Common myeloid progenitor, CD34-positive (primary cell): Measurements from ENCODE around the gene TRIO.
A peak's percentile ranks its signal among the peaks of the same experiment; 100 is the strongest.

ENCODE experiments used
- CTCF ChIA-PET: fragments of 350-600 bp; sonication (Branson Sonifier 250); formaldehyde crosslinking; loops from one replicate; lab custom pipeline; 2021; ENCODE audit warnings: antibody characterized with exemption; lab: Charles Lee
- POLR2A ChIA-PET: fragments of 350-600 bp; sonication (Branson Sonifier 250); formaldehyde crosslinking; loops from one replicate; lab custom pipeline; 2021; ENCODE audit warnings: antibody characterized with exemption; lab: Charles Lee
- DNase-seq, 3 donors: peaks; one replicate each; pipeline versions ENCODE4 v3.0.0 to v3.0.0-alpha.2; 2013
- H3K27ac ChIP-seq, 2 experiments: 1 replicate in 1 of 2; 2 replicates in 1 of 2; pipeline ENCODE4 v1.7.0; 2013; ENCODE audit warnings: inconsistent platforms in 2 of 2, low read length in 2 of 2, mild to moderate bottlenecking in 2 of 2, low read depth in 1 of 2, moderate library complexity in 1 of 2; ENCODE audit not compliant: severe bottlenecking in 2 of 2, insufficient read depth in 1 of 2, poor library complexity in 1 of 2
- H3K27me3 ChIP-seq, 5 experiments: replicated peaks in 2 of 5; 1 replicate in 3 of 5; 2 replicates in 2 of 5; pipeline versions ENCODE4 v1.6.1 to v1.7.0; 2013; ENCODE audit warnings: low read length in 4 of 5, mild to moderate bottlenecking in 2 of 5, moderate library complexity in 2 of 5, inconsistent platforms in 1 of 5; ENCODE audit not compliant: insufficient read depth in 5 of 5, control insufficient read depth in 4 of 5
- H3K36me3 ChIP-seq, 4 experiments: 1 replicate in 2 of 4; 2 replicates in 2 of 4; pipeline versions ENCODE4 v1.6.1 to v1.7.0; 2013; ENCODE audit warnings: low read length in 3 of 4, control low read depth in 1 of 4, mild to moderate bottlenecking in 1 of 4; ENCODE audit not compliant: control insufficient read depth in 4 of 4, insufficient read depth in 4 of 4
- H3K4me1 ChIP-seq, 4 experiments: 1 replicate in 3 of 4; 2 replicates in 1 of 4; pipeline versions ENCODE4 v1.6.1 to v1.7.1; 2013; ENCODE audit warnings: low read length in 3 of 4, mild to moderate bottlenecking in 3 of 4, control low read depth in 1 of 4, inconsistent platforms in 1 of 4, moderate library complexity in 1 of 4; ENCODE audit not compliant: control insufficient read depth in 4 of 4, insufficient read depth in 4 of 4; ENCODE audit errors: control extremely low read depth in 1 of 4
- H3K4me3 ChIP-seq, 7 experiments: 1 replicate in 4 of 7; 2 replicates in 3 of 7; pipeline versions ENCODE4 v1.5.1 to v1.7.0; 2013; ENCODE audit warnings: mild to moderate bottlenecking in 7 of 7, low read length in 6 of 7, moderate library complexity in 6 of 7, inconsistent platforms in 2 of 7, low read depth in 2 of 7, control low read depth in 1 of 7; ENCODE audit not compliant: insufficient read depth in 4 of 7, control insufficient read depth in 1 of 7; ENCODE audit errors: extremely low read depth in 1 of 7
- H3K9me3 ChIP-seq, 5 experiments: 1 replicate in 4 of 5; 2 replicates in 1 of 5; pipeline versions ENCODE4 v1.6.1 to v1.7.1; 2013; ENCODE audit warnings: low read length in 4 of 5, mild to moderate bottlenecking in 2 of 5, inconsistent platforms in 1 of 5, low read depth in 1 of 5, moderate library complexity in 1 of 5; ENCODE audit not compliant: control insufficient read depth in 4 of 5, insufficient read depth in 2 of 5; ENCODE audit errors: control extremely low read depth in 1 of 5
- WGBS: methylation state at CpG from one replicate; pipeline ENCODE4 v1.1.5; 2013; ENCODE audit not compliant: insufficient coverage; 5-methylcytosine and 5-hydroxymethylcytosine counted together

TRIO gene

DNA sequence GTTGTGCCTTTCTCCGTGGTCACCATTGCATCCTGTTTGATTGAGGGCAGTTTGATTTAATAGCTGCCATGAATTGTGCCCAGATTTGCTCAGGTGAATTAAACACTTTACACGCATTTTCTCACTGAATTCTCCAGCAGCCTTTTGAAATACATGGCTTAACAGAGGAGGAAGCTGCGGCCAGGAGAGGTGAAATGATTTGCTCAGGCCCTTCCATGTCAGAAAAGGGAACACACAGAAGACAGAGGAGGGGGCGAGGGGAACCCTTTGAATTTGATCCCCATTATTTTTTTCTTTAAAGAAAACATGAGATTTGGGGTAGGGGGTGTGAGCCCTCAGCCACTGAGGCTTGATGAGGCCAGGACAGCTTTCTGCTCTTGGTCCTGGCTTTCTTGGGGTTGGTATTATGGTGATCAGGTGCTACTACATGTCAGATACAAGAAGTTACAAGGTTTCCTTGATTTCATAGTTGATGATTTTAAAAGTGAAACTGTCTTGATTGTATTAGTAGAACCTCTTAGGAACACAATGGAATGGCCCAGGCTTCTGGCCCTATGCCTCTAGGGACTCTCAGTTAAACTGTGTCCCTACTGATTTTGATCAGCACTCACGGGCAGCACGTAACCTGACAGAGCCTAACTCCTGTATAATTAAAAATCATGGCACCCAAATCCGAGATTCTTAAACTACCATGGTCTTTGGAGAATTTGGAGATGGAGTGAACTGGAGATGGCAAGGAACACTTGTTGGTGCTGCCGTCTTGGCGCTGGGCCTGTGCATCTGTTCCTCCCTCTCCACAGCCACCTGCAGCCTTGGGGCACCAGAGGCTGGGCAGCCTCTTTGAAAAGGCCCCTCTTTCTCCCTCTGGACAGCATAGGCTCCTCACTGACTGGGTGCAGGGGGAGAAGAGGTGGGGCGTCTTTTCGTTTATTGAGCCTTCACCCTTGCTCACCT is 107.9 kb downstream of the TRIO start:
- Histone ChIP-seq H3K27me3 (no peaks in the 10 kb centered on the region), H3K36me3 (peaks cover 0 to 10% (median 0%) of the 10 kb centered on the region in 4 experiments), H3K9me3 (peaks cover 1 to 21% (median 4%) of the 10 kb centered on the region in 5 experiments), H3K4me1 (peaks cover 10 to 24% (median 16%) of the 10 kb centered on the region in 4 experiments), H3K27ac (no peak overlapping the region), H3K4me3 (peak overlapping the region in 1 of 7 experiments; percentile 26)
- ChIA-PET CTCF (interaction anchor here (0.9 to 3.0 kb wide), 5 partner anchors 7 to 109 kb away, joined by 3 to 16 read pairs (median 5); partner anchors contain the start of gene TRIO), POLR2A (no interaction called here)
- 51% methylated on average over 6 of the region's 11 CpGs for WGBS
- peak in 2 of 3 donors; percentile 69 to 78 for DNase-seq

DNA sequence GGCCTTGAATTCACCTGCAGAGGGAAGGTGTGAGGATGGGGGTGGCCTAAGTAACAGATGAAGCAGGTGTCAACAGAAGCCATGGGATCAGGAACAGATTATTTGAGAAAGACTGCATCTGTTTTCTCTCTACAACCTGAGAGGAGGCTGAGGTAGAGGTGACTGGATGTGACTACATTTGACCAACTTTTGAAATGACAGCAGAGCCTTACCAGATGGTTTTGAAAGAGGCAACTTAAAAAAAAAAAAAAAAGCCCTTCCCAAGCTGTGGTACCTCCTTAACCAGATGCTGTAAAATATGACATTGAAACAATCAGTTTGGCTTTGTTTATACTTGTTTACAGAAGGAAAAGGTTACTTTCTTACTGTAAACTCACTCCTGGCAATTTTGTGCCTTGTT is 108.6 kb downstream of the TRIO start:
- H3K9me3 ChIP-seq: peaks cover 1 to 28% (median 5%) of the 10 kb centered on the region in 5 experiments
- ChIA-PET CTCF (interaction anchor here (0.9 kb wide), 1 partner anchor 19 kb away, joined by 3 read pairs; no protein-coding TSS in a partner anchor), POLR2A (no interaction called here)
- H3K27me3 ChIP-seq: no peaks in the 10 kb centered on the region
- no peak overlapping the region for H3K4me3 ChIP-seq
- peaks cover 10 to 24% (median 16%) of the 10 kb centered on the region in 4 experiments for H3K4me1 ChIP-seq
- DNase-seq: no peak
- peaks cover 0 to 13% (median 1%) of the 10 kb centered on the region in 4 experiments for H3K36me3 ChIP-seq
- H3K27ac ChIP-seq: no peak overlapping the region

DNA sequence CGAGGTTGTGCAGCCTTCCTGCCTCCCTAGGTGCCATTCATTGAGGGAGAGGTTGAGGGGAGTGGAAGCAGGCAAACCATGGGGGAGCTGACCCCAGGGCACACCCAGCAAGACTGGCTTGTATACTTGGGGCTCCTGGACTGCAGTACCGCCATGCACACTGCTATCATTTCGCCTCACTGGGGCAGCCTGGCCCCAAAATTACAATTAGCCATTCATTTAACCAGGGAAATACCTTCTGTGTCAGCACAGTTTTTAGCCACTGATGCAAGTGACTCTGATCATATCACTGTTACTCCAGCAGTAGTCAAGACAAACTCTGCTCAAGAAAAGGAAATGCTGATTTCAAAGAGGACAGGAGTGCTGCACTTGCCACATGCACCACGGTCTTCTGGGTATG is 109.7 kb downstream of the TRIO start:
- Histone ChIP-seq H3K36me3 (peaks cover 0 to 13% (median 1%) of the 10 kb centered on the region in 4 experiments), H3K9me3 (peaks cover 1 to 34% (median 5%) of the 10 kb centered on the region in 5 experiments), H3K4me3 (no peak overlapping the region), H3K27me3 (no peaks in the 10 kb centered on the region), H3K4me1 (peaks cover 10 to 24% (median 16%) of the 10 kb centered on the region in 4 experiments), H3K27ac (no peak overlapping the region)
- 100% methylated on average over 2 of the region's 4 CpGs for WGBS
- no peak for DNase-seq
- POLR2A ChIA-PET: no interaction called here
- CTCF ChIA-PET: no interaction called here

DNA sequence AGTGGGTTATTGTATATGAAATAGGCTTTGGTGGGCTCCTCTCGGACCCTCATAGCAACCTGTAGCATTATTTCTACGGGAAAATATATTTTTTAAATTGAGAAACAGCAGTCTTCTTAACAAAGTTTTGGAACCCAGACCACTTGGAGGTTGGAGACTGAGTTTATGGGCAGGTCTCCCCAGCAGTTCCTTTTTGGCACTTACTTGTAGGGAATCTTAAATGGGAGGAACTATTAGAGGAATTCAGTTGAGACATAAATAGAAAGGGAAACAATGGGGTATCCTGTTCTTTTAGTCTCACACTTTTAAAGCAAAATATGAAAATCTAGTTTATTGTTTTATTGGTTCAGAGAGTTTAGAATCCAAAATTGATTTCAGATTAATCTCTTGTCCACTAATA is 111.5 kb downstream of the TRIO start:
- Histone ChIP-seq H3K36me3 (peaks cover 0 to 13% (median 1%) of the 10 kb centered on the region in 4 experiments), H3K9me3 (peaks cover 1 to 34% (median 5%) of the 10 kb centered on the region in 5 experiments), H3K4me1 (peaks cover 10 to 32% (median 23%) of the 10 kb centered on the region in 4 experiments), H3K27me3 (no peaks in the 10 kb centered on the region), H3K4me3 (no peak overlapping the region), H3K27ac (no peak overlapping the region)
- WGBS: no CpG with 5 or more reads among the region's 2 CpGs
- no peak for DNase-seq
- CTCF ChIA-PET: interaction anchor here (0.7 kb wide), 1 partner anchor 16 kb away, joined by 3 read pairs; no protein-coding TSS in a partner anchor
- POLR2A ChIA-PET: no interaction called here

DNA sequence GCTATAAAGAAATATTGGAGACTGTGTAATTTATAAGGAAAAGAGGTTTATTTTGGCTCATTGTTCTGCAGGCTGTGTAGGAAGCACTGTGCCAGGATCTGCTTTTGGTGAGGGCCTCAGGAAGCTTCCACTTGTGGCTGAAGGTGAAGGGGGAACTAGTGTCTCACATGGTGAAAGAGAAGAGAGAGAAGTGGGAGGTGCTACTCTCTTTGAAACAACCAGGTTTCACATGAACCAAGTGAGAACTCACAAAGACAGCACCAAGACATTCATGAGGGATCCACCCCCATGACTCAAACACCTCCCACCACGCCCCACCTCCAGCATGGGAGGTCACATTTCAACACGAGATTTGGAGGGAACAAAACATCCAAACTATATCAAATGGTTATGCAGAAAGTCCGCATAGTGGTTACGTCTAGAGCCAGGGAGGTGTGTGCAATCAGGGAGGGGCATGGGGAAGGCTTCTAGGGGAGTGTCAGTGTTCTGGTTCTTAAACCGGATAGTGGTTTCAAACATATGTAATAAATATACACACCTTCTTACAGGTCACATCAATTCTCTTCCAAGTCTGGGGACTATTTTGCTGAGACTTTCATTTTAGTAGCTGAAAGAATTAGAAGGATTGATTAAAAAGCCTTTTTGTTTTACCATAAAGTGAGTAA is 113.0 kb downstream of the TRIO start:
- H3K27ac ChIP-seq: no peak overlapping the region
- no peaks in the 10 kb centered on the region for H3K27me3 ChIP-seq
- DNase-seq: no peak
- peaks cover 3 to 24% (median 15%) of the 10 kb centered on the region in 4 experiments for H3K4me1 ChIP-seq
- peaks cover 0 to 13% (median 1%) of the 10 kb centered on the region in 4 experiments for H3K36me3 ChIP-seq
- 100% methylated on average over 1 of the region's 5 CpGs for WGBS
- H3K4me3 ChIP-seq: no peak overlapping the region
- ChIA-PET CTCF (interaction anchor here (0.7 to 1.0 kb wide), 3 partner anchors 9 to 102 kb away, joined by 3 to 5 read pairs (median 3); no protein-coding TSS in a partner anchor), POLR2A (no interaction called here)
- H3K9me3 ChIP-seq: peaks cover 1 to 34% (median 5%) of the 10 kb centered on the region in 5 experiments

DNA sequence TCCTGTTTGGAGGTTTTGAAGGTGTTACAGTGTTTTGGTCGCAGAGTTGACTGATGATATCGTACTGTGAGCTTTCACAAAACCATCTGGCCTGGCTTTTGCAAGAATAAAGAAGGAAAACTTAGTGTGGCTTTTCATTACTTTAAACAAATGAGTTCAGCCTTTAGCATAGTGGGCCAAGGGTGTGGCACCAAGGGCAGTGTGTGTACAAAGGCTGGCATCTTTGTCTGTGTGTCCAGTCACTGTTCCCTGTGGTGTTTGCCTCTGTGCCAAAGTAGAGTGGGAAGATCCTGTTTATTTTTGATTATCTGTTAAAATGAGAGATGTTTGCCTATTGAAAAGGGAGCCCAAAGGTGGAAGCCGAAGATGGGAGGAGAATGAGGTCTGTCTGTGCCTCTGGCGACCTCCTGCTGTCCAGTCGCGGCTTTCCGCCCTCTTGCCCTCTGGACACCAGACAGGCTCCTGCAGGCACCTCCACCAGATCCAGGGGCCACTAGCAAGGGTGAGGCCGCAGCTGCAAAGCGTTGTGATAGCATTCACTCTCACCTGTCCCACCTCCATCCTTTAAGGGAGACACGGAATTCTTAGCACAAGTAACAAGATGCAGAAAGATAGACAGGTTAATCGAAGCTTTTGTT is 113.7 kb downstream of the TRIO start:
- Histone ChIP-seq H3K4me3 (no peak overlapping the region), H3K9me3 (peaks cover 1 to 34% (median 5%) of the 10 kb centered on the region in 5 experiments), H3K27me3 (no peaks in the 10 kb centered on the region), H3K36me3 (peaks cover 0 to 13% (median 1%) of the 10 kb centered on the region in 4 experiments), H3K27ac (no peak overlapping the region), H3K4me1 (peaks cover 2 to 27% (median 18%) of the 10 kb centered on the region in 4 experiments)
- POLR2A ChIA-PET: no interaction called here
- CTCF ChIA-PET: interaction anchor here (1.0 kb wide), 2 partner anchors 8 to 13 kb away, joined by 3 to 5 read pairs; no protein-coding TSS in a partner anchor
- WGBS: 97% methylated on average over 9 of the region's 11 CpGs
- no peak for DNase-seq
